ENCODE data around the gene FARS2. TPM values are rescaled to one million over a fixed set of nuclear protein-coding genes. Genes with fewer than 3 reads are reported as not detected.

The FARS2 gene
- total RNA-seq = 15.1 and 16.1 TPM in 2 replicates

GRCh38 chr6:5260661-5261544 is at the start of gene FARS2, which contains the start of gene LYRM4:
FARS2 (plus strand) TSS chr6:5261513.
LYRM4 (minus strand) TSS chr6:5260950; CDS start chr6:5260733, 217 bp downstream.

Other genes with a start within 250 kb of the FARS2 start
- 0.33 and 0.49 TPM in 2 replicates for gene PPP1R3G, start 176.2 kb upstream of the FARS2 start, total RNA-seq
- gene LYRM4, start 563 bp upstream of the FARS2 start, total RNA-seq = 18.8 and 22.3 TPM in 2 replicates